ENCODE measurements around the gene TNS3.

TNS3 gene

GRCh38 chr7:47303695-47304453 is 278.0 kb downstream of the TNS3 start:
- no peak for DNase-seq (ENCODE audit: low read depth in 3 of 3)

DNA sequence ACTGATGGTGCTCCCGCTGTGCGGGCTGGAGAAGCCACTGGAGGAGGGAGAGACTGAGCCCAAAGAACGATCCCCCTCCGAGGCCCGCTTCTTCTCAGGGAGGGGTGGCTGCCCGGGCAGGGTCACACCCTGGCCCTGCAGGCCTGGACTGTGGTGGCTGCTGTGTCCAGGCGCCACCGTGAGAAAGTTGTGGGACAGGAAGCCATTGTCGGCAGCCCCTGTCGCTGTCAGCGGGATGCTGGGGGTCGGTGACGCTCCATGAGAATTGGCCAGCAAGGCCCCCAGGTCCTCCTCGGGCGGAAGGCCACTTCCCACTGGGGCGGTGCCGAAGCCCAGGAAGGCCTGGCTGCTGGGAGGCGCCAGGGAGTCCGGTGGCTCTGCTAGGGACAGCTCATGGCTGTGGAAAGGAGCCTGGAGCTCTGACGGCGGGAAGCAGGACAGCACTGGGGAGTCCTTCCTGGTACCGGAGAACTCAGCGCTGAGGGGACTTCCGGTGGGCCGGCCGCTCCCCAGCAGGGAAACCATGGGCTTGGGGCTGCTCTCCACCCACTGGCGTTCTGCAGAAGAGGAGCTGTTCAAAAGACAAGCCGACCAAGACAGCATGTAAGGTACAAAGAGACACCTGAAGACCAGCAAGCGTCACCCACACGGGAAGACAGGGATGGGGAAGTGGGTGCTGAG is 278.8 kb downstream of the TNS3 start:
- DNase-seq (ENCODE audit: low read depth in 3 of 3): no peak

DNA sequence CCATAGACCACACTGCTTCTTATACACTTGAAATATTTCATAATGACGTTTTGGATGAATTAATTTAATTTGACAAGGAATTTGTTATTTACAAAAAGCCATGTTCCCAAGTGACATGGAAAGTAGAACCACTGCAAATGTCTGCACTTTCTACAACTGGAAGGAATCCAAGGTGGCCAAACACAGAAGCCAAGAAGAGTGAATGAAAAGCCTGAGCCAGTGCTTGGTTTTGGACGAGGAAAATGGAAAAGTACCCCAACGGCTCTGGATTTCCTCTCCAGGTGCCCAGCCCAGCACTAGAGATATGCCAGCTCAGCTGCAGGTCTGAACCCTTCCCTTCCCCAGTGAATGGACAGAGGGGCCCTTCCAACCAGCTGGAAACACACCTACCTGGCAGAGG is 279.4 kb downstream of the TNS3 start:
- no peak for DNase-seq (ENCODE audit: low read depth in 3 of 3)

DNA sequence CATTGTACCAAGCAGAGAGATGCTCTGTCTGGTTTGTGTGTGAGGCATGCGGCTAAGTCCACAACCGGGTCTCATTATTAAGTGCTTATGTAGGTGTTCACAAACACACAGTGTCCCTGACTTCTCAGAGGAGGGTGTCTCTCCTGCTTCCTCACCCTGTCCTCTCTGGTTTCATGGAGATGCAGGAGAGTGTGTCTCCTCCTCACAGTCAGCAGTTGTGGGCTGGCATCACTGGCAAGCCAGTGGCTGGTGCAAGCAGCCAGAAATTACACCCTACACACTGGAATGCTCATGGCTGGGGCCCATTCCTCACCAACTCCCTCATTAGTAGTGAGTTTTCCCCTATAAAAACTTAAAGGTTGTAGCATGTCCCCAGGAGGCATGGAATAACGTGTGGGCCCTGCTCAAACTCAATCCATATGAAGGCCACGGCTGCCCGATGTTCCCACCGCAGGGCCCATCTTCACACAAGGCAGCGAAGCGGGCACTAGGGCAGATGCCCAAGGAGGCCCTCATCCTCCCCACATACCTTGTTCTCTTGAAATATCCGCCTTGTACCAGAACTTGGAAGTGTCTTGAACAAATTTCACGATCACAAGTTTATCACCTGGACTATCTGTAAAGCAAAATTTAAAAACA is 280.1 kb downstream of the TNS3 start:
- no peak for DNase-seq (ENCODE audit: low read depth in 3 of 3)

GRCh38 chr7:47301105-47301477 is 280.8 kb downstream of the TNS3 start:
- no peak for DNase-seq (ENCODE audit: low read depth in 3 of 3)

GRCh38 chr7:47300472-47301104 is 281.3 kb downstream of the TNS3 start:
- no peak for DNase-seq (ENCODE audit: low read depth in 3 of 3)

DNA sequence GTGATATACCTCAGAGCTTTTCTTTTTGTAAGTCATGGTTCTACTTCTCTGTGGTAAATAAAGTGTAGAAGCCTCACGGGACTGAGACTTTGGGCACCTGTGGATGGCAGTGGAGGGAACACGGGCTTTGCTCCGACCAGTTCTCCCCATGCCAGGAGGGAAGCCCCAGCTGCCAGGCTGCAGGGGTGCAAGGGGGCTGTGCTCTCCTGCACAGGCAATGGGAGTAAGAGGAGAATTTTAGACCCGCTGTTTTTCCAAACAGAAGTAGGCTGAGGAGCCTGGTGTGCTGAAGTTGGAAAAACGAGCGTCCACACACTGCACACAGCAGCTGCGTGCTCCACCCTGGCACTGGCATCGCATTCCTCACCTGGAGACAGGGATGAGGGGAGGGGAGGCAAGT is 282.4 kb downstream of the TNS3 start:
- DNase-seq (ENCODE audit: low read depth in 3 of 3): no peak

GRCh38 chr7:47298636-47299035 is 283.3 kb downstream of the TNS3 start:
- DNase-seq (ENCODE audit: low read depth in 3 of 3): no peak

DNA sequence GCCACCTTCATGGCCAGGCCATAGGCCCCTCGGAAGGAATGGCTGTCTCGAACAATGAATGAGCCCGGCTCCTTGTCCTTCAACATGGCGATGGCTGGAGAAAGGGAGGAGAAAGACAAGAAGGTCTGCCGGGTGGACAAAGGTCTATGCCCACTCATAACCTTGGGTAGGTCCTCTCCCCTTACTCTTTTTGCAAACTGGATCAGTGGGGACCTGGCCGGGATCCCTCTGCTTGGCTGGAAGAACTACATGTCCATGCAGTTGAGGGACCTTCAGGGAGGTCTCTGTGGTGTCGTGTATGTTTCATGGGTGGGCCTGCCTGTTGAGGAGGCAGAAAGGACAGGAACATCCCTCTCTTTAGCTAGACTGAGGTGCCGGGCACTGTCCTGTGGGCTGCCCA is 284.8 kb downstream of the TNS3 start:
- no peak for DNase-seq (ENCODE audit: low read depth in 3 of 3)

DNA sequence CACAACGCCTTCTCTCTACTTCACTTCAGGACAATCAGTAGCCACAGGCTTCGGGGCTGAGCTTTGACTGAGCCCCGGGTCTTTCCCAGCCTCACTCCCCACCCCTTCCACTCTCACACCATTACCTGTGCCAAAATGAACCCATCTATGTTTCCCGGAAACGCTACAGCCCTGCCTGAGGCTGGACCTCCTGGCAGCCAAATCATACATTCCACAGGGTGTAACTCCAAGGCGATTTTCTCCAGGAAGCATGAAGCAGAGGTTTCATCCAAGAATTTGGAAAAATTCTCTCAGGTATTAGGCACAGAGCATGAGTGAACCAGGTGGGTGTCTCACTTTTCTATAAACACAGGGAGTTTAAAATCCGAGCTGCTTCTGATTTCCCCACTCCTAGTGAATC is 286.3 kb downstream of the TNS3 start:
- no peak for DNase-seq (ENCODE audit: low read depth in 3 of 3)

GRCh38 chr7:47294556-47295222 is 287.2 kb downstream of the TNS3 start:
- DNase-seq (ENCODE audit: low read depth in 3 of 3): no peak

GRCh38 chr7:47293884-47294555 is 287.9 kb downstream of the TNS3 start:
- no peak for DNase-seq (ENCODE audit: low read depth in 3 of 3)

- DNase-seq (ENCODE audit: low read depth in 3 of 3): no peak
Observed at GRCh38 chr7:47292832-47293309, 289.0 kb downstream of the TNS3 start.

- peak in 1 of 3 experiments; percentile 9 for DNase-seq (ENCODE audit: low read depth in 3 of 3)
Observed at GRCh38 chr7:47291461-47292081, 290.3 kb downstream of the TNS3 start.

GRCh38 chr7:47290867-47291266 is 291.0 kb downstream of the TNS3 start:
- no peak for DNase-seq (ENCODE audit: low read depth in 3 of 3)

DNA sequence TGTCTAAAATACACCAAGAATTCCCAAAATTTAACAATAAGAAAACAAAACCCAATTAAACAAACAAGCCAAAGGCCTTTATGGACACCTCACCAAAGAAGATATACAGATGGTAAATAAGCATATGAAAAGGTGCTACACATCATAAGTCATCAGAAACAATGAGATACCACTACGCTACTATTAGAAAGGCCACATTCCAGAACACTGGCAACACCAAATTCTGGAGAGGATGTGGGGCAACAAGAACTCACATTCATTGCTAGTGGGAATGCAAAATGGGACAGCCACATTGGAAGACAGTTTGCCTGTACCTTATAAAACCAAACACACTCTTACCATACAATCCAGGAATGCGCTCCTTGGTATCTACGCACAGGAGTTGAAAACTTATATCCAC is 291.4 kb downstream of the TNS3 start:
- no peak for DNase-seq (ENCODE audit: low read depth in 3 of 3)

DNA sequence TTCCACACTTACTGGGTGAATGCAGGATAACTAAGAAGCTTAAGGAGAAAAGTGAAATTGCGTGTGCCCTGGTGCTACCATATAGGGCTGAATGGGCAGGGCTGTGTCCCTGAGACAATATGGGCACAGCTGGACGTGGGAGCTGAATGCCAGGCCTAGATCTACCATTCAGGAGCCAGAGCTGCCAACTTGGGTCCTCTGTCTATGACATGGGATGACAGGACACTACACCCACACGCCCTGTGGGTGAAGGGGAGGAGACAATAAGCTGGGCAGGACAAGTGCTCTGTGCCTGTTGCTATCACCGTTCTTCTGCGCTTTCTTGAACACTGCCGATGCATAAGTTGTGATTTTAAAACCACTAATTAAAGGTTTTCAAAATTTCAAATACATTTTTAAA is 293.9 kb downstream of the TNS3 start:
- no peak for DNase-seq (ENCODE audit: low read depth in 3 of 3)

DNA sequence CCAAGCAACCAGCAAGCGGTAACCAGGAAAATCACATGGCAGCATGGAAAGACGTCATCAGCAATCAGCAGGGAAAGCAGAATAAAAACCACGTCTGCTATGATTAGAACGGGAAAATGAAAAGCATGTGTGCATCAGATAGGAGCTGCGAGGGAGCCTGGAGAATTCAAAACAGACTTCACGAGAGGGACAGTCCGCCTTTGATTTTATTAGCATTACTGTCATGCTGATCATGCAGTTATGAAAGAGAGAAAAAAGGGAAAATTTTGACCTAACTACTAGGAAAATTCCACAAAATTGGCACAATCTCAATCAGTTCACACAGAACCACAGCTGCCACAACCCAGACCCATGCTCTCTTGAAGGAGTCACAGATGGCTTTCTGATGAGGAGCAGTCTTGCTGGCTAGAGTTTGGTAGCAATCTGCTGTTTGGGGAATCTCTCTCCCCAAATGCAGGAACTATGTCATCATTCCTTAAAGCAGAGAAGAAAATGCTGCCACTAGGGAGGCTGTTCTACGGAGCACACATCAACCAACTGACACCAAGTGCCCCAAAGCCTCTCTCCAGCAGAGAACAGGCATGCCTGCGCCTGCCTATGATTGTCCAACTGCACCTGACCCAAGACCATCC is 295.9 kb downstream of the TNS3 start:
- DNase-seq (ENCODE audit: low read depth in 3 of 3): no peak

DNA sequence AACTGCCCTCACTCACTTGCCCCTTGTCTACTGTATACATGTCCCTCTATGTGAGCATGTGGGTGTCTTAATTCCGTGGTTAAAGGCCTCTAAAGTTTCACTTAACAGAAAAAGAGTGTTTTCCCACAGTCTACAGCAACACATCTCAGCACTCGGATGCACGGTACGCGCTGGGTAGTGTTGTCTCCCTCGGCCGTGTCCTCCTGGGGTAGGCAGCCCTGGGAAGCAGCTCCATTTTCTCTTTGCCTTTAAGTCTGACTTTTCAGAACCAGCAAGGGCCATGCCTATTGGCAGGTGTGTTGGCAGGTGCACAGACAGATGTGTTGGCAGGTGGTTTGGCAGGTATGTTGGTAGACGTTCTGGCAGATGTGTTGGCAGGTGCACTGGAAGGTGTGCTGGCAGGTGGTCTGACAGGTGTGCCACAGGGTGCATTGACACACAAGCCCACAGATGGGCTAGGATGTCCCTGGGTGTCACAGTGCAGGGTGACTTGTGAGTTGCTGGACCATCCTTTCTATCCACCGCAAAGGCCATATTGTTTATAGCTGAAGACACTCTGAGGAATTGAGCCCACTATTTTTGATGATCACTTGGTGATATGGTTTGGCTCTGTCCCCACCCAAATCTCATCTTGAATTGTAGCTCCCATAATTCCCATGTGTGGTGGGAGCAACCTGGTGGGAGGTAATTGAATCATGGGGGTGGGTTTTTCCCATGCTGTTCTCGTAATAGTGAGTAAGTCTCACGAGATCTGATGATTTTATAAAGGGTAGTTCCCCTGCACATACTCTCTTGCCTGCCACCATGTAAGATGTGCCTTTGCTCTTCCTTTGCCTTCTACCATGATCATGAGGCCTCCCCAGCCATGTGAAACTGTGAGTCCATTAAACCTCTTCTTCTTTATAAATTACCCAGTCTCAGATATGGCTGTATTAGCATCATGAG is 296.9 kb downstream of the TNS3 start:
- no peak for DNase-seq (ENCODE audit: low read depth in 3 of 3)

All from stimulated activated CD4-positive, alpha-beta T cell treated with anti-CD3 and anti-CD28 coated beads, TNF-alpha, amount 100 ng/mL, for 24 hours (primary cell).